Trophoblast cell (in vitro differentiated cells and primary cell): ENCODE data around the gene CRISPLD2.

Experiments
- DNase-seq, 2 donors: peaks; one replicate each; pipeline ENCODE4 v3.0.0-alpha.2; 2016
- H2AFZ ChIP-seq: 2 replicates; pipeline ENCODE4 v1.6.1; 2013; ENCODE audit warnings: low read length, moderate library complexity, mild to moderate bottlenecking; ENCODE audit not compliant: insufficient read depth, poor library complexity
- H2AK5ac ChIP-seq: 2 replicates; pipeline ENCODE4 v1.6.1; 2013; ENCODE audit warnings: mild to moderate bottlenecking, low read length
- H2BK120ac ChIP-seq: 2 replicates; pipeline ENCODE4 v1.6.1; 2013; ENCODE audit warnings: low read length, mild to moderate bottlenecking, moderate library complexity; ENCODE audit not compliant: insufficient read depth, poor library complexity
- H2BK12ac ChIP-seq: 2 replicates; pipeline ENCODE4 v1.6.1; 2013; ENCODE audit warnings: mild to moderate bottlenecking, low read length, moderate library complexity
- H2BK5ac ChIP-seq: 2 replicates; pipeline ENCODE4 v1.6.1; 2013; ENCODE audit warnings: low read length, low read depth, moderate library complexity, mild to moderate bottlenecking; ENCODE audit not compliant: poor library complexity
- H3K14ac ChIP-seq: 2 replicates; pipeline ENCODE4 v1.6.1; 2013; ENCODE audit warnings: mild to moderate bottlenecking, low read length
- H3K18ac ChIP-seq: 2 replicates; pipeline ENCODE4 v1.6.1; 2013; ENCODE audit warnings: mild to moderate bottlenecking, low read length
- H3K23ac ChIP-seq: 2 replicates; pipeline ENCODE4 v1.6.1; 2013; ENCODE audit warnings: low read length
- H3K27ac ChIP-seq: 2 replicates; pipeline ENCODE4 v1.5.1; 2013; ENCODE audit warnings: low read depth, mild to moderate bottlenecking, inconsistent platforms, low read length, moderate library complexity
- H3K27me3 ChIP-seq: 2 replicates; pipeline ENCODE4 v1.6.1; 2013; ENCODE audit warnings: inconsistent platforms, mild to moderate bottlenecking, low read length, moderate library complexity; ENCODE audit not compliant: insufficient read depth
- H3K36me3 ChIP-seq, 2 experiments: 1 replicate in 1 of 2; 2 replicates in 1 of 2; pipeline ENCODE4 v1.6.1; 2013; ENCODE audit warnings: low read length in 2 of 2, mild to moderate bottlenecking in 2 of 2, moderate library complexity in 1 of 2; ENCODE audit not compliant: insufficient read depth in 2 of 2, control insufficient read depth in 1 of 2
- H3K4ac ChIP-seq: 2 replicates; pipeline ENCODE4 v1.6.1; 2013; ENCODE audit warnings: low read depth, mild to moderate bottlenecking, low read length, moderate library complexity
- H3K4me1 ChIP-seq, 2 experiments: 1 replicate in 1 of 2; 2 replicates in 1 of 2; pipeline ENCODE4 v1.6.1; 2013; ENCODE audit warnings: low read length in 2 of 2, mild to moderate bottlenecking in 2 of 2, moderate library complexity in 1 of 2; ENCODE audit not compliant: insufficient read depth in 2 of 2, control insufficient read depth in 1 of 2
- H3K4me2 ChIP-seq: 2 replicates; pipeline ENCODE4 v1.6.1; 2013; ENCODE audit warnings: inconsistent platforms, mild to moderate bottlenecking, low read length, moderate library complexity
- H3K4me3 ChIP-seq: 2 replicates; pipeline ENCODE4 v1.5.1; 2013; ENCODE audit warnings: mild to moderate bottlenecking, low read depth, low read length, inconsistent platforms
- H3K79me1 ChIP-seq: one replicate; pipeline ENCODE4 v1.6.1; 2013; ENCODE audit warnings: low read length
- H3K79me2 ChIP-seq: 2 replicates; pipeline ENCODE4 v1.6.1; 2013; ENCODE audit warnings: low read length, mild to moderate bottlenecking; ENCODE audit not compliant: control insufficient read depth, insufficient read depth, poor library complexity
- H3K9ac ChIP-seq: 2 replicates; pipeline ENCODE4 v1.6.1; 2013; ENCODE audit warnings: mild to moderate bottlenecking, low read length
- H3K9me3 ChIP-seq: 2 replicates; pipeline ENCODE4 v1.6.1; 2013; ENCODE audit warnings: low read depth, mild to moderate bottlenecking, control low read depth, inconsistent platforms, low read length; ENCODE audit not compliant: insufficient read depth
- H4K12ac ChIP-seq: 2 replicates; pipeline ENCODE4 v1.6.1; 2013; ENCODE audit warnings: low read depth, mild to moderate bottlenecking, low read length, moderate library complexity
- H4K8ac ChIP-seq: 2 replicates; pipeline ENCODE4 v1.6.1; 2013; ENCODE audit warnings: low read depth, mild to moderate bottlenecking, low read length, moderate library complexity
- H4K91ac ChIP-seq: one replicate; pipeline ENCODE4 v1.6.1; 2013; ENCODE audit warnings: low read depth, mild to moderate bottlenecking, low read length, moderate library complexity
- WGBS: extraction: QIAGEN DNeasy Blood & Tissue Kit; methylation state at CpG from one replicate; pipeline ENCODE4 v1.1.7; 2013; ENCODE audit warnings: missing lambda C conversion rate; ENCODE audit not compliant: insufficient read length, insufficient coverage; ENCODE audit errors: extremely low coverage; 5-methylcytosine and 5-hydroxymethylcytosine counted together

CRISPLD2 gene

GRCh38 chr16:84947022-84947421 lies 127.2 kb downstream of the CRISPLD2 start:
- Histone ChIP-seq H2BK120ac (no peak overlapping the region), H4K8ac (no peak overlapping the region), H3K4me1 (peaks cover 12 to 16% of the 10 kb centered on the region in 2 experiments), H3K79me1 (peaks cover 39% of the 10 kb centered on the region), H3K18ac (no peak overlapping the region), H3K27me3 (no peaks in the 10 kb centered on the region), H2BK5ac (no peak overlapping the region), H3K79me2 (peaks cover 3% of the 10 kb centered on the region), H4K91ac (peak overlapping the region; percentile 16), H2AK5ac (peak overlapping the region; percentile 2), H4K12ac (no peak overlapping the region), H3K27ac (no peak overlapping the region), H3K14ac (no peak overlapping the region), H3K23ac (no peak overlapping the region), H3K4me2 (no peak overlapping the region), H3K4ac (no peak overlapping the region), H2AFZ (no peak overlapping the region), H3K4me3 (no peak overlapping the region), H3K9ac (no peak overlapping the region), H2BK12ac (no peak overlapping the region), H3K9me3 (peaks cover 3% of the 10 kb centered on the region), H3K36me3 (peaks cover 0 to 3% of the 10 kb centered on the region in 2 experiments)
- WGBS, result no CpG with 5 or more reads among the region's 9 CpGs
- DNase-seq, result no peak

DNA sequence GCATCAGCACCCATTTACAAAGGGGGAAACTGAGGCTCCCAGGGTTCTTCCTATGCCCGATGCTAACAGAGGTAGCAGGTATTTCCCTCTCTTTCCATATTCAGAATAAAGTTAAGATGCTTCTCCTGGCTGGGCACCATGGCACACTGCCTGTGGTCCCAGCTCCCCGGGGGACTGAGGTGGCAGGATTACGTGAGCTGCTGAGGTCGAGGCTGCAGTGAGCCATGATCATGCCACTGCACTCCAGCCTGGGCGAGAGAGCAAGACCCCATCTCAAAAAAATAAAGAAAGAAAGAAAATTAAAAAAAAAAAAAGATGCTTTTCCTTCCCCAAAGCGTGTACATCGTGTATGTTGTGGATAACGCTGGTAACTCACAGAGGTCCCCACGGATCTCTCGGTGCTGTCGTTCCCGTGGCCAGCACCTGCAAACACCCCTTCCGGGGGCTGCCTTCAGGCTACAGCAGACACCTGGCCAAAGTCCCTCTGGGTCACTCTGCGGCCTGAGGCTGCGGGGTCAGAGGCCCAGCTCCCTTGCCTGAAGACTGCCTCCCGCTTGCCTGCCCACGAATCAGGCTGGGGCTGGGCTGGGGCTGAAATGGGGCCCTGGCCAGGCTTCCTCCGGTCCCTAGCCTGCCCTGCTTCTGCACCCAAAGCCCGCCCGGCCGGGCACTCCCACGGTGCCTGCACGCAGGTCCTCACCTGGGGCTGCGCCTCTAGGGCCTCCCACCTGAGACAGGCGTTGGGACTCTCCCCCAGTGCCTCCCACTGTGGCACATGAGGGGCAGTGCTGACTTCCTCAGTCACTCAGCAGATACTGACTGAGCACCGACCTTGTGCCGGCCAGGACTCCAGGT lies 128.4 kb downstream of the CRISPLD2 start:
- Histone ChIP-seq H4K8ac (no peak overlapping the region), H3K18ac (peak overlapping the region; percentile 50), H2AK5ac (peak overlapping the region; percentile 26), H3K36me3 (no peaks in the 10 kb centered on the region), H3K4ac (no peak overlapping the region), H4K12ac (no peak overlapping the region), H4K91ac (peak overlapping the region; percentile 80), H3K79me2 (peaks cover 4% of the 10 kb centered on the region), H3K27ac (no peak overlapping the region), H2BK12ac (peak overlapping the region; percentile 32), H3K9me3 (peaks cover 3% of the 10 kb centered on the region), H2BK5ac (no peak overlapping the region), H3K4me3 (no peak overlapping the region), H2BK120ac (peak overlapping the region; percentile 44), H2AFZ (peak overlapping the region; percentile 11), H3K27me3 (no peaks in the 10 kb centered on the region), H3K23ac (no peak overlapping the region), H3K4me2 (no peak overlapping the region), H3K9ac (no peak overlapping the region), H3K79me1 (peaks cover 40% of the 10 kb centered on the region), H3K4me1 (peaks cover 13 to 21% of the 10 kb centered on the region in 2 experiments), H3K14ac (peak overlapping the region; percentile 52)
- WGBS, result no CpG with 5 or more reads among the region's 27 CpGs
- DNase-seq, result no peak

DNA sequence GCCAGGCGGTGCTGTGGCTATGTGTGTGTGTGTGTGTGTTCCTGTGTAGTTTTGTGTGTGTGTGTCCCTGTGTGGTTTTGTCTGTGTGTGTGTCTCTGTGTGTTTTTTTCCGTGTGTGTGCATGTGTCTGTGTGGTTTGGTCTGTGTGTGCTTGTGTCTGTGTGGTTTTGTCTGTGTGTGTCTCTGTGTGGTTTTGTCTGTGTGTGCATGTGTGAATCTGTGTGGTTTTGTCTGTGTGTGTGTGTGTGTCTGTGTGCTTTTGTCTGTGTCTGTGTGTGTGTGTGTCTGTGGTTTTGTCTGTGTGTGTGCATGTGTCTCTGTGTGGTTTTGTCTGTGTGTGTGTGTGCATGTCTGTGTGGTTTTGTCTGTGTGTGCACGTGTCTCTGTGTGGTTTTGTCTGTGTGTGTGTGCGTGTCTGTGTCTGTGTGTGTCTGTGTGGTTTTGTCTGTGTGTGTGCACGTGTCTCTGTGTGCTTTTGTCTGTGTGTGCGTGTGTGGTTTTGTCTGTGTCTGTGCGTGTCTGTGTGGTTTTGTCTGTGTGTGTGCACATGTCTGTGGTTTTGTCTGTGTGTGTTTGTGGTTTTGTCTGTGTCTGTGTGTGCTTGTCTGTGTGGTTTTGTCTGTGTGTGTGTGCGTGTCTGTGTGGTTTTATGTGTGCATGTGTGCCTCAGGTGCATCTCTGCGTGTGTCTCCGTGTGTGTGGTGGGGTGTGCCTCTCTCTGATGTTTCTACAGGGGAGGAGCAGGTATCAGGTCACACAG lies 129.2 kb downstream of the CRISPLD2 start:
- Histone ChIP-seq H2BK12ac (peak overlapping the region; percentile 32), H3K4me1 (peaks cover 21 to 30% of the 10 kb centered on the region in 2 experiments), H4K8ac (no peak overlapping the region), H3K4ac (no peak overlapping the region), H3K27me3 (no peaks in the 10 kb centered on the region), H4K12ac (no peak overlapping the region), H3K27ac (no peak overlapping the region), H2BK5ac (peak overlapping the region; percentile 8), H3K9ac (no peak overlapping the region), H3K14ac (peak overlapping the region; percentile 52), H3K79me2 (peaks cover 8% of the 10 kb centered on the region), H3K9me3 (peaks cover 3% of the 10 kb centered on the region), H4K91ac (peak overlapping the region; percentile 80), H2AFZ (no peak overlapping the region), H2AK5ac (peak overlapping the region; percentile 26), H2BK120ac (peak overlapping the region; percentile 27), H3K23ac (no peak overlapping the region), H3K4me3 (no peak overlapping the region), H3K36me3 (no peaks in the 10 kb centered on the region), H3K18ac (peak overlapping the region; percentile 50), H3K4me2 (no peak overlapping the region), H3K79me1 (peaks cover 44% of the 10 kb centered on the region)
- WGBS, result no CpG with 5 or more reads among the region's 10 CpGs
- DNase-seq, result no peak

- peak overlapping the region; percentile 92 for H2AK5ac ChIP-seq
- H3K4ac ChIP-seq, result no peak overlapping the region
- no peak overlapping the region for H3K9ac ChIP-seq
- H3K27ac ChIP-seq, result no peak overlapping the region
- H3K4me1 ChIP-seq, result peaks cover 27 to 33% of the 10 kb centered on the region in 2 experiments
- peak overlapping the region; percentile 18 for H3K14ac ChIP-seq
- peak overlapping the region; percentile 90 for H4K91ac ChIP-seq
- H3K4me3 ChIP-seq, result no peak overlapping the region
- peaks cover 48% of the 10 kb centered on the region for H3K79me1 ChIP-seq
- peak overlapping the region; percentile 1 for H2BK5ac ChIP-seq
- no peak overlapping the region for H3K4me2 ChIP-seq
- H3K9me3 ChIP-seq, result peaks cover 3% of the 10 kb centered on the region
- peaks cover 10% of the 10 kb centered on the region for H3K79me2 ChIP-seq
- H3K23ac ChIP-seq, result no peak overlapping the region
- H2AFZ ChIP-seq, result no peak overlapping the region
- no peak for DNase-seq
- H3K18ac ChIP-seq, result peak overlapping the region; percentile 80
- H3K36me3 ChIP-seq, result no peaks in the 10 kb centered on the region
- H4K8ac ChIP-seq, result no peak overlapping the region
- peak overlapping the region; percentile 93 for H2BK12ac ChIP-seq
- H4K12ac ChIP-seq, result no peak overlapping the region
- WGBS, result no CpG with 5 or more reads among the region's 10 CpGs
- H2BK120ac ChIP-seq, result peak overlapping the region; percentile 6
- no peaks in the 10 kb centered on the region for H3K27me3 ChIP-seq
Observed at GRCh38 chr16:84949772-84950436, 130.1 kb downstream of the CRISPLD2 start.
